Left renal cortex interstitium (tissue), 4 donors: ENCODE results near the gene XPNPEP2. TPM values are rescaled to one million over a fixed set of nuclear protein-coding genes. Genes with fewer than 3 reads are reported as not detected.

ENCODE experiments used
- DNase-seq, 4 donors: peaks; one replicate each; pipeline ENCODE4 v3.0.0-alpha.2; 2013; ENCODE audit warnings: low read depth in 4 of 4, low spot score in 2 of 4, missing footprints in 1 of 4
- polyA plus RNA-seq, 4 donors: library from polyadenylated mRNA; unstranded; fragments of 120-200 nt; gene quantifications; one replicate each; pipeline ENCODE4 v1.2.1, GENCODE V29; 2013; ENCODE audit not compliant: insufficient read length in 4 of 4

Gene XPNPEP2
- polyA plus RNA-seq, 4 donors = 50.0 to 82.7 (median 56.3) TPM

- DNase-seq = no peak
These were observed 38.6 kb downstream of the XPNPEP2 start for GRCh38 chrX:129777218-129778030.

GRCh38 chrX:129779086-129779672 lies 40.4 kb downstream of the XPNPEP2 start:
- no peak for DNase-seq

GRCh38 chrX:129779747-129780146 lies 41.0 kb downstream of the XPNPEP2 start, which contains the start of gene SASH3:
Gene SASH3 (plus strand): TSS chrX:129779949. CDS start chrX:129780098, 149 bp downstream.
- DNase-seq = no peak

DNA sequence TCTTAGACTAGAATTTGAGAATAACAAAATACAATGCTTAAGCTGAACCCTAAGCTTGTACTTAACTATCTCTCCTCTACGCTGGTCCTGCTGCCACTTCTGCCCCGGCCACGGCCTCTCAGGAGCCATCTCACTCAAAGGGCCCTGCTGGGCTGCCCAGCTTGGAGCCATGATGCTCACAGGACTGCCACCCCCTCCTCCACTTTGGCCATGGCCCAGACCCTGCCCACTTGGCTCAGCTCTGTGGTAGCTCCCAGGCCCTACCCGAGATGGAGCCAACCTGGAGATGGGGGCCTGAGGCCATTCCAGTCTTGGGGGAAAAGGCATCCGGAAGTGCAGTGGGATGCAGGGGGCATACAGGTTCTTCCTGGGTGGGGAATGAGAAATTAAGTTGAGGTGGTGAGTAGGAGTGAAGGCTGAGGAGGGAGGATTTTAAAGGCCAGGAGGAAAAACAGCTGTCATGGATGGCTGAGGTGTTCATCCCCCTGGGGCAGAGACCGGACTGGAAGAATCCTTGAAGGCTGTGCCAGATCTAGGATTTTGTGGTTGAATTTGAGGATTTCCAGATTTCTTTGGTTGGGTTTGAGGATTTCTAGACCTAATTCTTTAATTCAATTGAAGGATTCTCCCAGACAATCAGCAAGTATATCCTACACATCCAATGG lies 41.8 kb downstream of the XPNPEP2 start:
- no peak for DNase-seq

DNA sequence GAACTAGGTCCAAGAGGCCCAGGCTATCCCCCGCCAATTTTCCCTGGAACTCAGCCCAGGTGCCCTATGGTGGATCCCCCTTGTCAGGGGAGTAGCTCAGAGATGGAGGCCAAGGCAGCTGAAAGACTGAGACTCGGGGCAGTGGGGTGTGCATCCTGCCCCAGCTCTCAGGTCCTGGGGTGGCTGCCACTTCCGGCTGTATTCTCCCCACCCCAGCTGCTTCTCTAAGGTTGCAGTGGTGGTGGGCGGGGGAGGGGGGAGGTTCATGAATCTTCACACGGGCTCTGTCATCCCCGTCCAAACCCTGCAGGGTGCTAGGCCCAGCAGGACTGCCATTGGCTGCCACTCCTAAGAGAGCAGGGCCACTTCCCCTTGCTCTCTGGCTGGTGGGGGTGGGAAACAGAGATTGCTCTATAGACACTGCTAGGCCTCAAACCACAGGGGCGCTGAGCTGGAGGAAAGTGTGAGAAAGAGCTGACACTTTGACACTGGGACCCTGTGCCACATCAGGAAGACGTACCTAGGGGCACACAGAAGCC lies 42.4 kb downstream of the XPNPEP2 start:
- no peak for DNase-seq

DNA sequence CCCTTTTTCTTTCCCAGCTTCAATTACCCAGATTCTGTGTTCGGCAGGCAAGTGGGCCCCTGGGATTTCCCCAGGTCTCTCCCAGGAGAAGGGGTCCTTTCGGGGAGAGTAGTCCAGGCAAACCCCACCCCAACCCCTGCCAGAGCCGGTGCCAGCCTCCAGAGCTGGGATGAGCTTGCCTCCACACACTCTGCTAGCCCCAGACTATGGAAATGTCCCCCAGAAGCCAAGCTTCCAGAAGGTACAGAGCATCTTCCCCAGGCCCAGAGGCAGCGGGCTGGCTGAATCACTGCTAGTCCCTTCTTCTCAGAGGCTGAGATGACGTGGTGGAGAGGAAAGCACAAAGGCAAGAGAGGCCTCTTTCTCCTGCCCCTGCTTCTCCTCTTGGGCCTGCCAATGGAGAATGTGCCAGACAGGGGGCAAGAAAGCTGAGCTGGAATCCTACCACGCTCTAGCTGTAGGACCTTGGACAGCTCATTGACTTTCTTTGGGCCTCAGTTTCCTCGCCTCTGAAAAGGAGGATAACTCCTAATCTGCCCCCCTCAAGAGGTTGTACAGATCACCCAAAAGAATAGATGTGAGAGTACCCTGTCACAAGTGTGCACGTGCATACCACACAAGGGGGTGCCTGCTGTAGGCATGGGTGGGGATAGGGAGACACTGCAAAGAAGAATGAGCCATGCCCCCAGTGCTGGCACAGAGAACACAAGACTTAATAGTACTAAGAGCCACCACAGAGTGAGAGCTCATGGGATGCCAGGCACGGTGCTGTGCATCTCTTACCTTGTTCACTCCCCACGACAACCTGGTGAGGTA lies 43.1 kb downstream of the XPNPEP2 start:
- no peak for DNase-seq

DNA sequence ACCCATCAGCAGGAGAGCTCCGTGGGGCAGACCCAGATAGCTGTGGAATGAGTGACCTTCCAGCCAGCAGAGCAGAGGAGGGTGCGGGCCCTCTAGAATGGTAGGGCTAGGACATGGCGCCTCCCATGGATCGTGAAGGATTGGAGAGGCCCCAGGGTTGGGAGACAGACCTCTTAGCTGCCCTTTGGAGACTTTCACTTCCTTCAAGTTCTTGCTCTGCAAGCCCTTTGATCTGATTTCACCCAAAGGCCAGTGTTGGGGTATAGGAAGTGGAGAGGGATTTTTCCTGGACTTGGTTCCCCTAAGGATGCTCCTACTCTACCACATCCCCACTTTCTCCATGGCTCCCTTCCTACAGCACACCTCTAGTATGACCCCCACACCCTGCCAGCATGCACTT lies 43.9 kb downstream of the XPNPEP2 start:
- DNase-seq = no peak

DNA sequence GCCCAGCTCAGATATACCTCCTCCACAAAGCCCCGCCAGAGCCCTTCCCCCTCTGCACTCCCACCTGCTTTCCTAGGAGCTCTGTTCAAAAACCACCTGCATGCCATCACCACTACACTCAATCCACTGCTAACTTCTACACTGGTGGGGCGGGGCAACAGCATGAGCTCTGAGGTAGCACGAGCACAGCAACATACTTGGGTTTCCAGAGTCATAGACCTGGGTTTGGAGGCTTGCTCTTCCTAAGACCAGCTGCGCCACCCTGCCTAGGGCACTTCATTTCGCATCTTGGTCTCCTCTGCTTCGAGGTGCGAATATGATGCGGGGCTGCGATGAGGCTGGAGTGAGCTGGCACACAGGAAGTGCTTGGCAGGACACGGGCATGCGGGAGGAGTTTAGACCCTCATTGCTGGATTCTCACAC lies 44.5 kb downstream of the XPNPEP2 start:
- DNase-seq = no peak

GRCh38 chrX:129784371-129784770 lies 45.6 kb downstream of the XPNPEP2 start:
- no peak for DNase-seq

- no peak for DNase-seq
These were observed 46.6 kb downstream of the XPNPEP2 start for GRCh38 chrX:129785160-129785947.

DNA sequence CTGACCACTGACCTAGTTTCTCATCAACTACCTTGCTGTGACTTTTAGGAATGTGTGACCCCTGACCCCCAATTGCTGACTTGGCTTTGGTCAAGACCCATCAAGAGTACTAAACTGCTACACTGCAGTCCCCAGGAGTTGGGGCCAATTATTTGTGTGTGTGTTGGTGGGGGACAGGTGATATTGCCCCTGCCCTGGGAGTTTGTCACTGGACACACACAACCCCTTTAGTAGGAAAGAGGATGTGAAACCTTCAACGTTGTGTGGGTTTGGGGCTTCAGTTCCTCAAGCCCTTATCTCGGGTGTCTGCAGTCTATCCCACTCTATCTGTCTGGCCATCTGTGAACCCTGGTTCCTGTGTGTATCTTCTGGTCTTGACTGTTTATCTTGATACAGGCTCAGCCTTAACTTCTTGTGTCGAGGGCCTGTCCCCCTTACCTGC lies 47.5 kb downstream of the XPNPEP2 start:
- no peak for DNase-seq

- no peak for DNase-seq
These were observed 48.7 kb downstream of the XPNPEP2 start for GRCh38 chrX:129787336-129788055.

GRCh38 chrX:129788527-129788926 lies 49.7 kb downstream of the XPNPEP2 start:
- no peak for DNase-seq

DNA sequence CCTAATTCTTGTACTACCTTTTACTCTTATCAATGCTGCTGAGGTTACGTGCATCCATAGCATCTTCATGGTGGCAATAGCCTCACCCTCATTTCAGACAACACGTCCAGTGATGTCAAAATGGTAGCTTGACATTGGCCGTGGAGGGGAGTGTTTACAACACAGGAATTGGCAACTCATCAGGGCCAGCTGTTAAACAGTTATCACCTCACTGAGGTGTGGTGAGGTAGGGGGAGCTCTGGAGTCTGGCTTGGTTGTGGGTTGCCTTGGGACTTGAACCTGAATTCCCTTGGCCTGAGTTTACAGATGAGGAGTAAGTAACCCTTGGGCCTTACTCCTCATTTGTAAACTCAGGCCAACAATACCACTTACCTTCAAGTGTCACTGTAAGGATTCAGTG lies 51.4 kb downstream of the XPNPEP2 start:
- DNase-seq = no peak

DNA sequence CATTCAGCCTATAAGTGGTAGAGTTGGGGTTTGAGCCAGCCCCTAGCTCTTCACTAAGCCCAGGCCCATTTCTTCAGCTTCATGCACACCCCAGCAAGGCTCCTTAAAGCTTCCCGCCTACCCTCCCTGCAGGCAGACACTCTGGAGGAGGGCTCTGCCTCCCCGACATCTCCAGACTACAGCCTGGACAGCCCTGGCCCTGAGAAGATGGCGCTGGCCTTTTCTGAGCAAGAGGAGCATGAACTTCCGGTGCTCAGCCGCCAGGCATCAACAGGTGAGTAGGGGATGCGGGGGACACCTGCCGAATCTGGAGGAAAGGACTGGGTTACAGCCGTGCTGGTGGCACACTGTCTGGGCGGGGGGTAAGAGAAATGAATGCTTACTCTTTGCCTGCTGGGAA lies 52.0 kb downstream of the XPNPEP2 start:
- no peak for DNase-seq

DNA sequence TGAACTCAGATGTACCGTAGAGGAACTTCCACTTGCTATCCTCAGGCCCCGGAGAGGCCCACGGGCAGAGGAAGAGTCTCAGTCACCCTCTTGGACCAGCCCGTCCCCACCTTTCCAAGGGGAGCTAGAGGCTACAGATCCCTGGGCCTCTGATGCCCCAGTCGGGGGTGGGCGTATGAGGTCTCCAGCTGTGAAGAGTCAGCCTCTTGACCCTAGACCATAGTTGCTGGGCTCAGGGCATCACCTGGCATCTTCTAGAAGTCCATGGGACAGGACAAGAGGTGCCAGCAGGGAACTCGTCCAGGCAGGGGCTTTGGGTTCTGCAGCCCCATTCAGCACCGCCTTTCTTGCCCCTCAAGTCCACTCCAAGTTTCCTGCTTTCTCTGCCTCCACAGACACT lies 52.6 kb downstream of the XPNPEP2 start:
- DNase-seq = no peak

GRCh38 chrX:129791961-129792570 lies 53.3 kb downstream of the XPNPEP2 start:
- no peak for DNase-seq

GRCh38 chrX:129792586-129793291 lies 54.0 kb downstream of the XPNPEP2 start:
- no peak for DNase-seq
